GM18526 (cell line): ENCODE results near the gene MVD.

ENCODE experiments used
- POLR2A ChIP-seq: IDR thresholded peaks from 3 replicates; pipeline ENCODE4 v1.6.1; 2011; ENCODE audit not compliant: insufficient read length; ENCODE audit errors: extremely low read depth

Gene MVD

GRCh38 chr16:88677721-88678120, 14.8 kb upstream of the MVD start:
- TF ChIP-seq POLR2A = no peak

DNA sequence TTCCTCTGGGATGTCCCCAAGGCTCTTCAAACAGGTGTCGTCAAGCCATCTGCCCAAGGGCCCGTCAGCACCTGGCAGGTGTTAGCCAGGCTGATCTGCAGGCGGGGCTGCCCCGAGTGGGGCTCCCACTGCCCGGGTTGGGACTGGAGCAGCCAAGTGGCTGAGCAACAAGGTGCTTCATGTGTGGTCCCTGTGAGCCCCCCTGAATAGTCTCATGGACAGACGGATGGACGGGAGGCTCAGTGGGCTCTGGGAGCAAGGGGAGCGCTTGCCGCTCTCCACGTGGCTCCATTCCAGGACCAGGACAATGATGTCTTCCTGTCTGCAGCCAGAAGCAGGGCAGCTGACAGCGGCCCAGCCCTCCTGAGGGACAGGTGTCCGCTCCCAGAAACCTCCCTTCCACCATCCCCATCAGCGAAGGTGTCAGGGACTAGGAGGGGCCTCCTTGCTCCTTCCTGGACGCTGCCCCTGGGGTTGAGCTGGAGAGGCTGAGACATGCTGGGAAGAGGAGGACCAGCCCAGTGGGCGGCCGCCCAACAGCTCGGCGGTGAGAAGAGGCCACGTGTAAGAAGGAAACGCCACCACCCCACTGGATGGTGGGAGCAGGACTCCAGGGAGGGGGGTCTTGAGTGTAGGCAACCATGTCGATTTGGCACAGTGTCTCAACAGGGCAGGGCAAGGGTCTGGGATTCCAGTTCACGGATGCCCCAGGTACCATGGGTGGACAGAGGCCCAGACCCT, 13.8 kb upstream of the MVD start:
- no peak for TF ChIP-seq POLR2A

DNA sequence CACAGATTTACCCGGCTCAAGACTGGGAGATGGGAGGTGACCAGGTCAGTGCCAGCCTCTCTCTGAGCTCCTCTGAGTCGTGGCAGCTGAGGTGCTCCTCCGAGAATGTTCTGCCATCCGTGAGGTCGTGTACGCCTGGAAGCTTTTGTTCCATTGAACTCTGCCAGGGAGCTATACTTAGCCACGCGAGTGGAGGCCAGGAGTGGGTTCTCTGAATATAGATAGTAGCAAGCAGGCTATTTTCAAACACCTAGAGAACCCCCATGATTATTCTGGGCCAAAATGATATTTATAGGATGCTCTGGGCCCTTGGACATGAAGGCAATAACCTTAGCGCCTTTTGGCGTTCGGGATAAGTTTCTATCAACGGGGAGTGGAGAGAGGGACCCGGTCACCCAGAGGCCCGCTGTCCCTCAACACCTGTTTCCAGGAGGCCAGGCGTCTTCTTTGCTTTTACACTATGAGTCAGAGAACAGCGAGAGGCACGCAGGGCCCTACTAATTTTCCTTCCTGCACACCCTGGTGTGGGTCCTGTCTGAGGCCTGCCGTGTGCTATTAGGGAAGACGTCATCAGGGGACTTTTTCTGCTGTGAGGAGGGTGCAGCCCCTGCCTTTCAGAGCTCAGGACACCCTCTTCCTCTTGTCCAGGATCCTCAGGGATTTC, 11.0 kb upstream of the MVD start:
- TF ChIP-seq POLR2A = no peak

DNA sequence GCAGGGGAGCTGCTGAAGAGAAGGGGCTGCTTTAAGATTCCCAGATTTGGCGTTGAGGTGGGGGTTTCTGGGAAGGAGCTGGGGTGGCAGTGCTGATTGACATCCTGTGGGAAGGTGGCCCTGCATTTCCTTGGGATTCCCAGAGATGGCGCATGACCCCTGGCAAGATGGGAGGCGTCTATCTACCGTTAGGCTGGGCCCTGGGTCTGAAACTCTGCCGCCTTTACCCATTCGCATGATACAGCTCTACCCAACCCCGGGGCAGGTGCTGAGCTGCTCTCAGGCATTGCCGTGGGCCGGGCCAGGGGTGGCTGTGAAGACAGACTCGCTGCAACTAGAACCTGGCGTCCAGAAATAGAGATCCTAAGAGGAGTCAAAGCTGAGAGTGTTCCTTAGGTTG, 9.9 kb upstream of the MVD start:
- no peak for TF ChIP-seq POLR2A

DNA sequence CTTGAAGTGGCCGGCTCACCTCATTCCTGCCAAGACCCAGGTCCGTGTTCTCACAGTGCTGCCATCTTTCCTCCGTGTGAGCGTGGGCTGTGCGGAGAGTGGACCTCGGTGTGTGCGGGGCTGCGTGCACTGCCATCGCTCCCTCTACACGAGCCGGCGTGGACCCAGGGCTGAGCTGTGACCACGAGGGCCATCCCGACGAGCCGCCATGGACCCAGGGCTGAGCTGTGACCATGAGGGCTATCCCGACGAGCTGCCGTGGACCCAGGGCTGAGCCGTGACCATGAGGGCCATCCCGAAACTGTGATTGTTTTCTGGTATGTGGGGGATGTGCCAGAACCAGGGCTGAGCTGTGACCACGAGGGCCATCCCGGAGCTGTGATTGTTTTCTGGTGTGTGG, 8.9 kb upstream of the MVD start:
- TF ChIP-seq POLR2A = no peak

- TF ChIP-seq POLR2A = no peak
Observed at GRCh38 chr16:88669980-88670379, 7.1 kb upstream of the MVD start.

DNA sequence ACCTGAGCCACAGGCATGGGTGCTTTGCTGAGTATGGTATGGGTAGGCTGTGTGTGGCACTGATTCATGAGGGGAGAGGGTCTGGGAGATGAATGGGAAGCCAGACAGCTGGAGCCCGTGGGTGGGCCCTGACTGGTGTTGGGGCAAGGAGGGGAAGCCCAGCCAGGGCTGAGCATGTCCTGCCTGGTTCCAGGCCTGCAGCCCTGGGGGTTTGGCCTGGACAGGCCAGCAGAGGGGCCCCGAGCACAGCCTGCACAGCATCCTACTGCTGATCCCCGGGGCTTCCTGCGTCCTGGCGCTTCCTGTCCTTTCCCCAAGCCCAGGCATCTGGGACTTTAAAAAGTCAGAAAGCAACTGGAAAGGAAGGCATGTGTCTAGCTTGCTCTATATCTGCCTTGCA, 4.6 kb upstream of the MVD start:
- no peak for TF ChIP-seq POLR2A

GRCh38 chr16:88665570-88665969, 2.7 kb upstream of the MVD start:
- no peak for TF ChIP-seq POLR2A

GRCh38 chr16:88665148-88665547, 2.3 kb upstream of the MVD start:
- TF ChIP-seq POLR2A = no peak

DNA sequence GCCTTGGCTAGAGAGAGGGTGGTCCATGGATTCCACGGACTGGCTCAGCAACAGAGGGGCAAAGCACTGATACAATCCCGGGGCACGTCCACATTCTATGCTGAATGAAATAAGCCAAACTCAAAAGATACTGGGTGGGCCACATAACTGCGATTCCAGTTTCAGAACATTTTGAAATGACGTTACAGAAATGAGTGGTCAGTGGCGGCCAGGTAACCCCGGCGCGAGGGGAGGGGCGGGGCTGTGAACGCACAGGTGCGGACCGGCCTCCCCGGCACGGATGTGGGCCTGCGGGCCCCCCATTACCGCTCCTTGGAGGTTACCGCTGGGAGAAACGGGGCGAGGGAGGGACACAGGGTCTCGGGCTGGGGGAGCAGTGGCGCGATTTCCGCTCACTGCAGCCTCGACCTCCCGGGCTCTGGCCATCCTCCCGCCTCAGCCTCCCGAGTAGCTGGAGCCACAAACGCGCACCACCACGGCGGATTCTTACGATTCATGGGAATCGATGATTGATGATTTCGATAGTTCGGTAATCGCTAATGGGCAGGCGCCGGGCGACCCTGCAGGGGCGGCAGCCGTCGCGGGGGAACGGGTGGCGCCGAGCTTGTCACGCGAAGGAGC, 559 bp downstream of the MVD start:
- no peak for TF ChIP-seq POLR2A

- no peak for TF ChIP-seq POLR2A
Observed at GRCh38 chr16:88661468-88661867, 1.4 kb downstream of the MVD start.

GRCh38 chr16:88659160-88659559, 3.7 kb downstream of the MVD start:
- TF ChIP-seq POLR2A = no peak

- no peak for TF ChIP-seq POLR2A
Observed at GRCh38 chr16:88658714-88659113, 4.2 kb downstream of the MVD start.

DNA sequence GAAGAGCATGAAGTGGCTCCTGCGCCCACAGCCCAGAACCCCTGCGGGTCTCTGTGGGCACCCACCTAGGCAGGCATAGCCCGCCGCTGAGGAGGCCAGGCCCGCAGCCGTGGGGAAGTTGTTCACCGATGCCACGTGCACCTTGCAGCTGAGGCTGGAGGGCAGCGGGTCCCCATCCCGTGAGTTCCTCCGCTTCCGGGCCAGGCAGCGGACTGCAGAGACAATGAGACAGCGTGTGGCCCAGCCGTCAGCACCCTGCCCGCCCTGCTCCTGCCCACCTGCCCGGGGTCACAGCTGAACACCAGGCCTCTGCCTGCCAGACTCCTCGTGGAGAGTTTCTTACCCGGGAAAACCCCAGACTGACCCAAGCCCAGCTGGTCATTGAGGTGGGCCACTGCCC, 5.5 kb downstream of the MVD start:
- TF ChIP-seq POLR2A = no peak

- no peak for TF ChIP-seq POLR2A
Observed at GRCh38 chr16:88656291-88656980, 6.5 kb downstream of the MVD start.
